ENCODE measurements around the gene WFIKKN2. TPM values are rescaled to one million over a fixed set of nuclear protein-coding genes. Genes with fewer than 3 reads are reported as not detected.

Gene WFIKKN2
- total RNA-seq, 2 donors from 2014 or later = 0.14 TPM; not detected in 1

GRCh38 chr17:50830994-50831393, 4.4 kb upstream of the WFIKKN2 start:
- H3K36me3 ChIP-seq = no peaks in the 10 kb centered on the region
- H3K4me1 ChIP-seq (ENCODE audit: control insufficient read depth in 1 of 2, low read depth in 2 of 2) = peaks cover 0 to 8% of the 10 kb centered on the region in 2 donors
- no peaks in the 10 kb centered on the region for H3K9me3 ChIP-seq
- no peak for DNase-seq (ENCODE audit: low spot score)
- no peak for ATAC-seq (ENCODE audit: insufficient number of reproducible peaks, low FRiP score, low read depth)
- no peak overlapping the region for H3K27ac ChIP-seq
- no peaks in the 10 kb centered on the region for H3K27me3 ChIP-seq (replicated peaks; ENCODE audit: insufficient read depth)
- H3K4me3 ChIP-seq = no peak overlapping the region
- no peak for TF ChIP-seq CTCF (IDR thresholded peaks at IDR 0.05)

GRCh38 chr17:50831471-50831928, 3.9 kb upstream of the WFIKKN2 start:
- DNase-seq (ENCODE audit: low spot score) (no peak), ATAC-seq (ENCODE audit: insufficient number of reproducible peaks, low FRiP score, low read depth) (no peak)
- Histone ChIP-seq H3K36me3 (no peaks in the 10 kb centered on the region), H3K4me3 (no peak overlapping the region), H3K9me3 (no peaks in the 10 kb centered on the region), H3K27ac (no peak overlapping the region), H3K27me3 (replicated peaks; ENCODE audit: insufficient read depth) (no peaks in the 10 kb centered on the region), H3K4me1 (ENCODE audit: control insufficient read depth in 1 of 2, low read depth in 2 of 2) (peaks cover 0 to 8% of the 10 kb centered on the region in 2 donors)
- no peak for TF ChIP-seq CTCF (IDR thresholded peaks at IDR 0.05)

GRCh38 chr17:50832267-50832863, 3.0 kb upstream of the WFIKKN2 start:
- peaks cover 0 to 8% of the 10 kb centered on the region in 2 donors for H3K4me1 ChIP-seq (ENCODE audit: control insufficient read depth in 1 of 2, low read depth in 2 of 2)
- no peak overlapping the region for H3K27ac ChIP-seq
- DNase-seq (ENCODE audit: low spot score) = no peak

GRCh38 chr17:50832864-50833381, 2.5 kb upstream of the WFIKKN2 start:
- H3K27ac ChIP-seq = no peak overlapping the region
- no peak for ATAC-seq (ENCODE audit: insufficient number of reproducible peaks, low FRiP score, low read depth)
- no peak overlapping the region for H3K4me3 ChIP-seq
- H3K36me3 ChIP-seq = no peaks in the 10 kb centered on the region
- no peaks in the 10 kb centered on the region for H3K27me3 ChIP-seq (replicated peaks; ENCODE audit: insufficient read depth)
- DNase-seq (ENCODE audit: low spot score) = no peak
- H3K9me3 ChIP-seq = no peaks in the 10 kb centered on the region
- H3K4me1 ChIP-seq (ENCODE audit: control insufficient read depth in 1 of 2, low read depth in 2 of 2) = peaks cover 0 to 8% of the 10 kb centered on the region in 2 donors
- no peak for TF ChIP-seq CTCF (IDR thresholded peaks at IDR 0.05)

More at GRCh38 chr17:50832267-50832863, 3.0 kb upstream of the WFIKKN2 start:
- Histone ChIP-seq H3K27me3 (replicated peaks; ENCODE audit: insufficient read depth) (no peaks in the 10 kb centered on the region), H3K4me3 (no peak overlapping the region), H3K36me3 (no peaks in the 10 kb centered on the region), H3K9me3 (no peaks in the 10 kb centered on the region)
- TF ChIP-seq CTCF (IDR thresholded peaks at IDR 0.05) = no peak
- no peak for ATAC-seq (ENCODE audit: insufficient number of reproducible peaks, low FRiP score, low read depth)

GRCh38 chr17:50833510-50834428, 1.6 kb upstream of the WFIKKN2 start:
- no peaks in the 10 kb centered on the region for H3K27me3 ChIP-seq (replicated peaks; ENCODE audit: insufficient read depth)
- no peak overlapping the region for H3K27ac ChIP-seq
- no peaks in the 10 kb centered on the region for H3K9me3 ChIP-seq
- no peak overlapping the region for H3K4me3 ChIP-seq
- DNase-seq (ENCODE audit: low spot score) = no peak
- TF ChIP-seq CTCF (IDR thresholded peaks at IDR 0.05) = no peak
- ATAC-seq (ENCODE audit: insufficient number of reproducible peaks, low FRiP score, low read depth) = no peak
- no peaks in the 10 kb centered on the region for H3K36me3 ChIP-seq
- peaks cover 0 to 3% of the 10 kb centered on the region in 2 donors for H3K4me1 ChIP-seq (ENCODE audit: control insufficient read depth in 1 of 2, low read depth in 2 of 2)

All from thoracic aorta (tissue), 2 donors.